Fibroblast of lung (primary cell): ENCODE results near the gene UQCC5.

Source experiments
- CTCF ChIP-seq, 2 donors: IDR thresholded peaks in 1 of 2; conservative IDR thresholded peaks in 1 of 2; 1 replicate in 1 of 2; 2 replicates in 1 of 2; pipeline ENCODE4 v1.5.1; 2011 to 2012; ENCODE audit warnings: low read length in 2 of 2, control low read depth in 1 of 2, inconsistent platforms in 1 of 2, low read depth in 1 of 2, mild to moderate bottlenecking in 1 of 2
- EZH2 ChIP-seq: IDR thresholded peaks from 2 replicates; pipeline ENCODE4 v1.5.1; 2012; ENCODE audit warnings: low read length, control low read depth, mild to moderate bottlenecking; ENCODE audit errors: missing control alignments

- no peak for TF ChIP-seq CTCF (conservative IDR thresholded peaks at IDR 0.05 in 1 of 2, IDR thresholded peaks at IDR 0.05 in 1 of 2; ENCODE audit: low read depth in 1 of 2, low read length in 2 of 2)
- TF ChIP-seq EZH2 = no peak
Observed at GRCh38 chr3:52514576-52514975, 21.8 kb upstream of the UQCC5 start.
